Suppressor macrophage treated with lipopolysaccharide for 1 hour (primary cell): ENCODE measurements around the gene SNCB.

Experiments
- DNase-seq, 3 donors: peaks; one replicate each; pipeline ENCODE4 v3.0.0-alpha.2; 2020 to 2022

SNCB gene

GRCh38 chr5:176644294-176644693, 14.0 kb upstream of the SNCB start:
- no peak for DNase-seq

DNA sequence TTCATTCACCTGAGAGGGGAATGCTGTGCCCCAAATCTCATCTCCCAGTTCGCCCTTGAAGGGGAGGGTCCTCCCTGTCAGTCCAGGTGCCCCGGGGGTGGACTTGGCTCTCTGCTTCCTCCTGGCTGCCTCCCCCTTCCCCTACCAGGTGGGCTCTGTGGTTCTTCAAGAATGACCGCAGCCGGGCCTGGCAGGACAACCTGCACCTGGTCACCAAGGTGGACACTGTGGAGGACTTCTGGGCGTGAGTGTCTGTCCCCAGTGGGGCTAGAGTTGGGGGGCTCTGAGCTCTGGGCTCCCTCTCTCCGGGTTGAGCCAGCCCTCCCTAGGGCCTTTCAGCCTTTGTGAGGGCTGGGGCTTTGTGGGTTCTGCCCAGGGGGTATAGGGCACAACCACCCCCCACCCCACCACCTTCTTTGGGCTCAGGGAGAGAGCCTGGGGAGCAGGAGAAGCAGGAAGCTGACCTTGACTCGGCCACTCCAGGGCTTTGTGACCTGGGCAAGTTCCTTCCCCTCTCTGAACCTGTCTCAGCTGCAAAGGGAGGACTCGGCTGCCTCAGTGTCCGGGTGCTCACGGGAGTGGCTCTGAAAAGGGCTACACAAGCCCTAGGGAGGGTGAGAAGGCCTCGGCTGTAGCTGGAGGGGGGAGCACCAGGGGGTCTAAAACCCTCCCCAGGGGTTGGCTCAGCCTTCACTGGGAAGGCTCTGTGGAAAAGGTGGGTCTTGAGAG, 13.3 kb upstream of the SNCB start:
- no peak for DNase-seq

DNA sequence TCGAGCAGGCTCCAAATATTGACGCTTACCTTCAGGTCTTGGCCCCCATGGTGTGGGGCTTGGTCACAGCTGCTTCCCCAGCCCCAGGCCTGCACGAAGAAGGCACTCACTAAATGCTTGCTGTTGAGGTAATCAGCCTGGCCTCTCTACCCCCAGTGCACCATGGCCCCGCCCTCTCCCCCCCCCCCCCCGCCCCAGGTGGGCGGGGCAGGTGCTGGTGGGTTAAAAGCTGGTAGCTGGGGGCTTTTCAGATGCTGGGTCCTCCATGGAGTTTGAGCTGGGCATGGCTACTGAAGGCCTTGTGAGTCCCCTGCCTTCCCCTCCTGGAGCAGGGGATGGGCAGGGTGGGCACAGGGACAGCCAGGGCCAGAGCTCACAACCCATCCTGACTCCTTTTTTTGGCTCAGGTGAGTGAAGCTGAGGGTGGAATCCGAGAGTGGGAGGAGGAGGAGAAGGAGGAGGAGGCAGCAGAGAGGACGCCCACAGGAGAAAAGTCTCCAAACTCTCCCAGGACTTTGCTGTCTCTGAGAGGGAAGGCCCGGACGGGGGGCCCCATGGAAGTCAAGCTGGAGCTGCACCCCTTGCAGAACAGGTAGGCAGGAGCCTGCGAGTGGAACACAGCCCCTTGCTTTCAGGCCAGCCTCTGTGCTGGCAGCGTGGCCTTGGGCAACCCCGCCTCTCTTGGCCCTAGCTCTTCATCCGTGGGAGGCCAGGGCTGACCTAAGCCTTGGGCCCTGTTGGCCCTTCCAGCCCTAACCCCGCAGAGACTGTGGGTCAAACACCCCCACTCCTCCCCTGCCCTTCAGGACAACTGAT, 12.5 kb upstream of the SNCB start:
- peak; percentile 20 to 37 (median 25) for DNase-seq

DNA sequence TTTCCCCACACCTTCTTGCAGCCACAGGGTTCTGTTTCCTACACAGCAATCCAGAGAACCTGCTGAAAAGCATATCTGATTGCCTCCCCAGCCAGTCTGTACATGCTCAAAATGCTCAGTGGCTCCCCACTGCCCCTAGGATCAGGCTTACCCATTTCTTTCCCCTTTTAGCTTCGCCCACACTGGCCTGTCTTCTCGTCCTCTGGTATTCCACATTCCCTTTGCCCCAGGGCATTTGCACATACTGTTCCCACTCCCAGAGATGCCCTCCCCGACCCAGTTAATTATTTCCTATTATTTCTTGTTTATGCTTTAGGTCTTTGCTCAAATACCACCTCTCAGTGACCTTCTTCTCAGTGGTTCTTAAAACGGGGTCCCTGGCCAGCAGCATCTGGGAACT, 10.3 kb upstream of the SNCB start:
- no peak for DNase-seq

- no peak for DNase-seq
These were observed 9.6 kb upstream of the SNCB start for GRCh38 chr5:176639981-176640380.

DNA sequence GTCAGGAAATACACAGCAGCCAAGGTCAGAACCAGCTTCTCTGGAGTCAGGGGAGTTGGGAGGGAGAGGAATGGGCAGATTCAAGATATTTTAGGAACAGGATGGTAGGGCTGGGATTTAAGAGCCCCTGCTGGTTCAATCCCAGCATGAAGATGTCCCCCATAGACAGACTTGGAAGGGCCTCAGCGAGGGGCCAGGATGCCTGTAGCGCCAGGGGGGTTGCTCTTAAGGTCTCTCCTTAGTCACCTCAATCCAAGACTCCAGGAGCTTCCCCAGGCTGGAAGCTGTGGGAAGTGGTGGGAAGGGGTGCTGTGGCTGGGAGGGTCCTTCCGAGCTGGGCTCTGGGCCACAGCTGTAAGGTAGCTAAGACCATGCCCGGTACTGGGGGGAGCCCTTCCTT, 8.9 kb upstream of the SNCB start:
- DNase-seq: no peak

GRCh38 chr5:176638437-176638836, 8.1 kb upstream of the SNCB start:
- no peak for DNase-seq

GRCh38 chr5:176637556-176637955, 7.2 kb upstream of the SNCB start:
- no peak for DNase-seq

GRCh38 chr5:176636426-176636825, 6.1 kb upstream of the SNCB start:
- no peak for DNase-seq

DNA sequence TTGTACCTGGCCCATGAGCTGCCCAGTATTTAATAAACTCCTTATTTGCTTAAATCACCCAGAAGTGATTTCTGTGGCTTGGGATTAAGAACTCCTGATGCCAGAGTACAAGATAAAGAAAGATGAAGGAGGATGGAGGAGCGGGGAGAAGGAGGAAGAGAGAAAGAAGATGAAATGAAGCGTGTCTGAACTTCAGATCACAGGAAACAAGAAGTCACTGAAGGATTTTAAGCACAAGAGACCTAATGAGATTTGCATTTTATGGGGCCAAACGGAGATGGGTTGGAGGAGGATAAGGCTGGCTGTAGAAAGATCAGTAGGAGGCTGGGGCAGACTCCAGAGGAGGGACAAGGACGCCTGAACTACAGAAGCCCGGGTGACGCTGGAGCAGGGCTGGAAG, 3.3 kb upstream of the SNCB start:
- no peak for DNase-seq

GRCh38 chr5:176632745-176633144, 2.4 kb upstream of the SNCB start:
- no peak for DNase-seq

DNA sequence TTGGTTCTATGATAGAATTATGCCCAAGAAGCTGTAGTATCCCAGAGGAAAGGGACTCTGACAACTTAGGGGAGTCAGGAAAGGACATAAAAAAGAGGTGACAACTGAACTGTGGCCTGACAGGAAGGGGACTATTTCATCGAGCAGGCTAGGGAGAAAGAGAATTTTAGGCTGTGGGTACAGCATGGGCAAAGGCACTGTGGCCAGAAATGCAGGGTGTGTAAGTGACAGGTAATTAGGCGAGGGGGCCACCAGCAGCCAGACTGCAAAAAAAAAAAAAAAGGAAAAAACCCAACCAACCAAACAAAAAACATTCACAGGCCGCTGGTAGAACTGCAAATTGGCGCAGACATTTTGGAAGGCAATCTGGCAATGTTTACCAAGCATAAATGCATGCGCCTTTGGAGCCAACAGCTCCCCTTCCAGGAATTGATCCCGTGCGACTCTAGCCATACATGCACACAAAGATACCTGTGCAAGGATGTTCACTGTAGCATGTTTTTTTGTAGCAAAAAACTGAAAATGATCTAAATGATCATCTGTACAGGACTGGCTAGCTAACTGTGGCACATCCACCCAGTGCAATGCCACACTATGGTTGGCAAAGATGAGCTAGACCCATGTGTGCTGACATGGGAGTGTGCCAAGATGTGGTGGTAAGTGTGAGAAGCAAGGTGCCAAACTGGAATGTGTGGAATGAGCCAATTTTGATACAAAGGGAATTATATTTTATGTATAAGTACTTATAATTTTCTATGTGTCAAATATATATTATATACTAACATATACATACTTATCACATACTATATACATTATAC, 1.3 kb upstream of the SNCB start:
- DNase-seq: no peak

DNA sequence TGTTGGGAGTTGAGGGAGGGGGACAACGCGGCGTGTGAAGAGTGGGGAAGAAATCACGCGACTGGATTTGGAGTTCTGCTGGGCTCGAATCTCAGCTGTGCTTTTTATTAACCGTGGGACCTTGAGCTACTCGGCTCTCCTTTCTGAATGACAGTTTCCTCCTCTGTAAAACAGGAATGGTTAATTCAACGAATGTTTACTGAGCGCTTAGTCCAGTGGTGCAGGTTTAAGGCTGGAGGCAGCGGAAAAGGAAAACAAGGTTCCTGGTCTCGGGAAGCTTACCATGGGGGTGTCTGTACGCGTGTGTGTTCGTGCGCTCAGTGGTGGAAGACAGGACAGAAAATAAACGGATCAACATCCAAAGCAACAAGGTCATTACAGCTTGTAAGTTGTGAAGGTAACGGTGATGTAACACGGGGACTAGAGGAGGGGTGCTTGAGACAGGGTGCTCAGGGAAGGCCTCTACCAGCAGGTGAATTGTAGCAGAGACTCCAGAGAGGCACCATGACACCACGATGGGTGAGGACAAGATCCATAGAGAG, 418 bp upstream of the SNCB start:
- no peak for DNase-seq

- no peak for DNase-seq
These were observed 949 bp downstream of the SNCB start for GRCh38 chr5:176629317-176629852.

DNA sequence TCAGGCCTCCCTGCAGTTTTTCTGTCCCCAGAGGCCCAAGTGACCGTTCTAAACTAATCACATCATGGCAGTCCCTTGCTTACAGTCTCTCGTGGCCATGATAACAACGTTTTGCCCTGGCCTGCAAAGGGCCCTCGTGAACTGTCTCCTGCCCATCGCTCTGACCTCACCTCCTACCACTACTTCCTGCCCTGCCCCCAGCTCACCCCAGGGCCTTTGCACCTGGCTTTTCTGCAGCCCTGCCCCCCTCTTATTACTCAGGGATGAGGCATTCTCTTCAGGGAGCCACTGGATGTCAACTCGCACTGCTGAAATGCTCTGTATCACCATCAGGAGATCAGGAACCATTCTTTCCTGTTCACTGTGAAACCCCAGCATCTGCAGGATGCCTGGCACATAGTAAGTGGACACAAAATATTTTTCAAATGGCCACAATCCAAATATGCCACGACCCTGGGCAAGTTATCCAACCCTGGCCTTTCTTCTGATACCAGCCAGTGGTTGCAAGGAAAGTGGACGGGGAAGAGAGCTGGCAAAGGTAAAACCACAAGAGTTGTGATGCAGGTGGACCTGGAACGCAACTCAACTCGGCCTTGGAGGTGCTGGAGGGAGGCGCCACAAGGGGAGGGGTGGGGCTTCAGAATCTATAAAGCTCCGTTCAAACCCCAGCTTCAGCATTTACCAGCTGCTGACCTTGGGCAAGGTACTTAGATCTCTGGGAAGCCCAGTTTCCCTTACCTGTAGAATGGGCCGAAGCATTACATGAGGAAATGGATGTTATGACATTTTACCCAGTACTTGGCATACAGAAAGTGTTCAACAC, 1.7 kb downstream of the SNCB start:
- no peak for DNase-seq

GRCh38 chr5:176627582-176627981, 2.8 kb downstream of the SNCB start:
- no peak for DNase-seq

- DNase-seq: no peak
These were observed 3.5 kb downstream of the SNCB start for GRCh38 chr5:176626876-176627236.

GRCh38 chr5:176625966-176626875, 4.1 kb downstream of the SNCB start:
- DNase-seq: no peak

- DNase-seq: no peak
These were observed 4.8 kb downstream of the SNCB start for GRCh38 chr5:176625512-176625911.

GRCh38 chr5:176624938-176625337, 5.4 kb downstream of the SNCB start:
- DNase-seq: no peak

DNA sequence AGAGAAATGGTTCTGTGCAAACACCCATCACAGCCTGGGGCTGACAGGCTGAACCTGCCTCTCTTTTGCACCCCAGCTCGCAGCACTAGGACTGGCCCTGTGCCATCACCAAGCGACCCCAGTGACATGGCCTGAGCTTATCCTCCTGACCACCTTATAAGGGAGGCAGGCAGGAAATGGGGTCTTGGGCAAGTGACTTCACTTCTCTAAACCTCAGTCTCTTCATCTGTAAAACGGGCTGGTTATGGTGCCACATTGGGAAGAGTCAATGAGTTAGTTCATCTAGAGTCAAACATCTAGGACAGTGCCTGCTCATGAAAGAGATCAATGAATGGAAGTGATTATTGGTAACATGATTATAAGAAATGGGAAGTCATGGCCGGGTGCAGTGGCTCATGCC, 6.2 kb downstream of the SNCB start:
- DNase-seq: no peak
